GM12878 (cell line): Measurements from ENCODE around the gene PREX1. TPM values are rescaled to one million over a fixed set of nuclear protein-coding genes. Genes with fewer than 3 reads are reported as not detected.

ENCODE experiments used
- ATAC-seq: fragments of 200-7000 bp; cut with Tn5 transposase; 3 replicates; pipeline ENCODE4 v1.9.1; 2020; ENCODE audit warnings: mild to moderate bottlenecking, moderate library complexity
- BruUV-seq: library from RNA; stranded (reverse); fragments of 400-500 nt; replicated peaks from 2 replicates; lab custom pipeline; 2021; lab: Mats Ljungman, UMichigan
- CTCF ChIA-PET: fragments of 300-600 bp; sonication (Branson Sonifier 250); formaldehyde crosslinking; extraction: SDS; loops from one replicate; lab custom pipeline; 2021; ENCODE audit warnings: inconsistent platforms; lab: Yijun Ruan, JAX
- POLR2A ChIA-PET: fragments of 350-600 bp; formaldehyde crosslinking; extraction: SDS; loops from one replicate; lab custom pipeline; 2021; ENCODE audit warnings: inconsistent platforms; lab: Charles Lee
- RAD21 ChIA-PET: fragments of 300-600 bp; sonication (Branson Sonifier 250); formaldehyde crosslinking; loops from one replicate; lab custom pipeline; 2023; ENCODE audit warnings: antibody characterized with exemption; ENCODE audit not compliant: unreplicated experiment; lab: Charles Lee
- SMC1A ChIA-PET: fragments of 300-600 bp; sonication (Branson Sonifier 250); formaldehyde crosslinking; loops from one replicate; lab custom pipeline; 2023; ENCODE audit not compliant: unreplicated experiment, uncharacterized antibody; lab: Charles Lee
- DNase-seq: peaks from one replicate; pipeline ENCODE4 v3.0.0-alpha.2; 2011; ENCODE audit warnings: low read depth, low spot score
- FAIRE-seq: peaks from 3 replicates; lab custom pipeline; 2011; peaks lifted over from hg19 to GRCh38; lab: Jason Lieb, UNC
- H2AFZ ChIP-seq: 2 replicates; pipeline ENCODE4 v1.6.0; 2011; ENCODE audit warnings: low read depth, low read length, control low read depth; ENCODE audit not compliant: control insufficient read depth
- H3K27ac ChIP-seq: 2 replicates; pipeline ENCODE4 v1.5.1; 2011; ENCODE audit warnings: control low read depth; ENCODE audit not compliant: control insufficient read depth, insufficient read depth
- H3K27me3 ChIP-seq, 2 experiments: replicated peaks in 1 of 2; 2 replicates each; pipeline versions ENCODE4 v1.6.0 to v1.6.1; 2011; ENCODE audit warnings: low read length in 1 of 2; ENCODE audit not compliant: control insufficient read depth in 2 of 2, insufficient read depth in 2 of 2
- H3K36me3 ChIP-seq, 2 experiments: 2 replicates each; pipeline ENCODE4 v1.5.1; 2011; ENCODE audit warnings: low read length in 1 of 2; ENCODE audit not compliant: control insufficient read depth in 2 of 2, insufficient read depth in 2 of 2
- H3K4me1 ChIP-seq: 2 replicates; pipeline ENCODE4 v1.6.1; 2011; ENCODE audit warnings: mild to moderate bottlenecking, low read length, moderate library complexity, mixed read lengths; ENCODE audit not compliant: control insufficient read depth, insufficient read depth
- H3K4me2 ChIP-seq: 2 replicates; pipeline ENCODE4 v1.6.0; 2011; ENCODE audit warnings: control low read depth; ENCODE audit not compliant: control insufficient read depth, insufficient read depth
- H3K4me3 ChIP-seq: fragments of 200-600 bp; sonication (generic); 2 replicates; pipeline ENCODE4 v1.5.1; 2016
- H3K79me2 ChIP-seq: 2 replicates; pipeline ENCODE4 v1.6.0; 2011; ENCODE audit warnings: low read length; ENCODE audit not compliant: control insufficient read depth, insufficient read depth
- H3K9ac ChIP-seq: 2 replicates; pipeline ENCODE4 v1.8.0; 2011; ENCODE audit warnings: low read length, control low read depth, mixed read lengths; ENCODE audit not compliant: control insufficient read depth, insufficient read depth
- H3K9me3 ChIP-seq: replicated peaks from 3 replicates; pipeline ENCODE4 v1.5.1; 2011; ENCODE audit warnings: mild to moderate bottlenecking, low read length; ENCODE audit not compliant: control insufficient read depth, insufficient read depth
- H4K20me1 ChIP-seq: 2 replicates; pipeline ENCODE4 v1.6.0; 2011; ENCODE audit not compliant: control insufficient read depth, insufficient read depth
- CBX5 ChIP-seq: sonication (generic); IDR thresholded peaks from 2 replicates; pipeline ENCODE4 v1.6.1; 2016; ENCODE audit warnings: low read depth, moderate library complexity, mild to moderate bottlenecking, inconsistent platforms
- HDGF ChIP-seq: fragments of 450-650 bp; IDR thresholded peaks from 2 replicates; pipeline ENCODE4 v1.6.1; 2016; ENCODE audit warnings: antibody characterized with exemption
- POLR2A ChIP-seq: IDR thresholded peaks from 2 replicates; pipeline ENCODE4 v1.6.1; 2011; ENCODE audit warnings: low read depth, mild to moderate bottlenecking, low read length
- POU2F2 ChIP-seq: IDR thresholded peaks from 3 replicates; pipeline ENCODE4 v1.6.1; 2011; ENCODE audit warnings: low read depth, mild to moderate bottlenecking, low read length, borderline replicate concordance
- RFX5 ChIP-seq: IDR thresholded peaks from 2 replicates; pipeline ENCODE4 v1.6.1; 2011; ENCODE audit warnings: low read depth, low read length, improper control_type of control experiment
- RUNX3 ChIP-seq: IDR thresholded peaks from 2 replicates; pipeline ENCODE4 v1.6.1; 2012; ENCODE audit warnings: low read length, inconsistent platforms
- SIX5 ChIP-seq: IDR thresholded peaks from 2 replicates; pipeline ENCODE4 v1.6.1; 2011; ENCODE audit warnings: mild to moderate bottlenecking, low read depth, low read length, moderate library complexity; ENCODE audit not compliant: severe bottlenecking
- SMAD1 ChIP-seq: fragments of 450-650 bp; IDR thresholded peaks from 2 replicates; pipeline ENCODE4 v1.6.1; 2018; ENCODE audit warnings: mild to moderate bottlenecking, low read depth; ENCODE audit not compliant: partially characterized antibody
- SREBF2 ChIP-seq: IDR thresholded peaks from 2 replicates; pipeline ENCODE4 v1.6.1; 2012; ENCODE audit warnings: mild to moderate bottlenecking, low read length
- SUZ12 ChIP-seq: fragments of 200-600 bp; sonication (generic); IDR thresholded peaks from one replicate; pipeline ENCODE4 v1.6.1; 2018; ENCODE audit warnings: antibody characterized with exemption, mild to moderate bottlenecking; ENCODE audit not compliant: unreplicated experiment
- TCF7 ChIP-seq: IDR thresholded peaks from 2 replicates; pipeline ENCODE4 v1.6.1; 2014; ENCODE audit warnings: antibody characterized with exemption, borderline replicate concordance
- USF1 ChIP-seq: IDR thresholded peaks from 2 replicates; pipeline ENCODE4 v1.6.1; 2011; ENCODE audit warnings: borderline replicate concordance, low read depth, mild to moderate bottlenecking, moderate library complexity, mixed read lengths, low read length; ENCODE audit not compliant: insufficient read depth; ENCODE audit errors: extremely low read length
- ZBTB33 ChIP-seq: fragments of 450-650 bp; IDR thresholded peaks from 2 replicates; pipeline ENCODE4 v1.6.1; 2017; ENCODE audit warnings: mild to moderate bottlenecking
- ZZZ3 ChIP-seq: IDR thresholded peaks from 2 replicates; pipeline ENCODE4 v1.6.1; 2011; ENCODE audit warnings: low read depth; ENCODE audit not compliant: control insufficient read depth, insufficient read length
- whole genome bisulfite sequencing: methylation state at CpG from one replicate; pipeline ENCODE4 v1.1.6; 2016; ENCODE audit warnings: low lambda C conversion rate; ENCODE audit not compliant: insufficient replicate concordance, insufficient coverage; ENCODE audit errors: missing lambda C conversion rate; 5-methylcytosine and 5-hydroxymethylcytosine counted together
- in situ Hi-C: fragments of 300-500 bp; cut with MboI; formaldehyde crosslinking; loops from 9 replicates; pipeline ENCODE4 v1.14.3; 2018; ENCODE audit warnings: mixed read lengths
- intact Hi-C: fragments of 100-400 bp; cut with micrococcal nuclease; formaldehyde crosslinking; loops from one replicate; pipeline ENCODE4 v1.14.2; 2022; ENCODE audit not compliant: unreplicated experiment
- polyA plus RNA-seq, 11 experiments: library from polyadenylated mRNA; depleted of rRNA in 4 of 11; unstranded in 6 of 11; stranded (reverse) in 5 of 11; fragments of >200 nt; fragmentation: Nextera tagmentation in 4 of 11; fragmentation: Illumina TruSeq in 1 of 11; extraction: Ambion mirVana in 4 of 11; extraction: Trizol in 1 of 11; gene quantifications; 1 replicate in 1 of 11; 2 replicates in 10 of 11; pipeline versions ENCODE4 v1.2.1 to v1.2.3, GENCODE V29; 2011 to 2016; ENCODE audit warnings: inconsistent platforms in 2 of 11, missing spikeins in 2 of 11, low read depth in 1 of 11
- total RNA-seq, 4 experiments: library from RNA; depleted of rRNA in 3 of 4; stranded (reverse); fragments of >200 nt in 3 of 4; fragmentation: Illumina TruSeq in 1 of 4; extraction: Trizol in 1 of 4; gene quantifications; 2 replicates each; pipeline versions ENCODE4 v1.2.1 to v1.2.3, GENCODE V29; 2013 to 2021
- TF ChIP-seq, protein P1 (sequence below), 3 experiments: IDR thresholded peaks in 2 of 3; conservative IDR thresholded peaks in 1 of 3; 2 replicates each; pipeline ENCODE4 v1.5.1; 2011; ENCODE audit warnings: low read depth in 3 of 3, low read length in 3 of 3, mild to moderate bottlenecking in 3 of 3, control low read depth in 2 of 3, moderate library complexity in 2 of 3, inconsistent platforms in 1 of 3, mixed read lengths in 1 of 3; ENCODE audit not compliant: control insufficient read depth in 2 of 3, insufficient read depth in 1 of 3; ENCODE audit errors: extremely low read depth in 1 of 3
- TF ChIP-seq, protein P2 (sequence below): fragments of 450-650 bp; IDR thresholded peaks from 2 replicates; pipeline ENCODE4 v1.6.1; 2016; ENCODE audit warnings: mild to moderate bottlenecking

PREX1 gene
- total and polyA plus RNA-seq, 10 of the 15 experiments (the other 5 are each of a cell fraction or from before 2014, with no cell fraction given) = 2.6 to 114 (median 38.9) TPM

DNA sequence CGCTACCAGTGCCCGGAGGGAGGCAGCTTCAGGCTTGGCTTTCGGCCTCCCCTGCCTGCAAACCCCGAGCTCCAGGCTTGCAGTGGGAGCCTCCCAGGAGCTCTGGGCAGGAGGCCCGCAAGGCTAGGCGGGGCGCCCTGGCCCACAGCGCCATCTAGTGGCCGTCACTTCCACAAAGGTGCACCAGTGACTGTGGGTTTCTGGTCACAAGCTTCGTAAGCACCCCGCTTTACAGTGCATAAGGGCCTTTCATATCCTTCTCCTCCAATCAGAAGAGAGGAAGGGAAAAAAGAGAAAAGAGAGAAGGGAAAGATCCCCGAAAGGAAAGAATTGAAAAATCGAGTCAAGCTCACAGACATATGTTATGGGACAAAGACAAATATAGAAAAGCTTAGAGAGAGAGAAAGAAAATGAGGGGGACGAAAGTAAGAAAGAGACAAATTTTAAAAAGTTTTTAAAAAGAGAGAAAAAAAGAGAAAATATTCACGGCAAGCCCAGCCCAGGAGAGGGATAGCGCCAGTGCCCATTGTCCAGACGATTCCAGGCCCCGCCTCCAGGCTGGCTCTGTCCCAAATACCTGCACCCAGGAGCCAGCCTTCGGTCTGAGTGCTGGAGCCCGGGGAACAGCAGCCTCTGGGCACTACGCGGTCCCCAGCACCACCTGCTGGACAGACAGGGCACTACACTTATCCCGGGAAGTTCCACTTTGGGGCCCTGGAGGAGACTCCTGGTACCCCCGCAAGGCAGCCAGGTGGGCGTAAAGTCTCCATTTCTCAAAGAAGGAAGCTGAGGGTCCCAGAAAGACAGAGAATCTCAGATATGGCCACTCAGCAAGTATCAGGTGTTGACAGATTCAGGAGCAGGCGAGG lies 207.1 kb downstream of the PREX1 start:
- Histone ChIP-seq H3K4me2 (no peak overlapping the region), H3K4me1 (peaks cover 3% of the 10 kb centered on the region; the same call in 1 of the 2 replicates), H3K27ac (no peak overlapping the region), H3K9ac (no peak overlapping the region), H3K36me3 (peaks cover 3 to 8% of the 10 kb centered on the region in 2 experiments; a peak in 3 of 4 replicates), H3K9me3 (no peaks in the 10 kb centered on the region), H3K4me3 (no peak overlapping the region), H2AFZ (no peak overlapping the region), H3K79me2 (no peaks in the 10 kb centered on the region), H3K27me3 (no peaks in the 10 kb centered on the region), H4K20me1 (no peaks in the 10 kb centered on the region)
- in situ Hi-C loops (no loop called here), intact Hi-C loops (loop anchor here (1.0 to 5.0 kb wide), 7 partner anchors 60 to 957 kb away; no protein-coding TSS in a partner anchor)
- SMC1A ChIA-PET = interaction anchor here (0.5 to 3.6 kb wide), 58 partner anchors 9 to 957 kb away, joined by 3 to 25 read pairs (median 4); no protein-coding TSS in a partner anchor
- CTCF ChIA-PET = interaction anchor here (0.6 to 3.5 kb wide), 113 partner anchors 9 to 1422 kb away, joined by 3 to 59 read pairs (median 4); partner anchors contain the start of gene SULF2
- RAD21 ChIA-PET = interaction anchor here (0.5 to 3.1 kb wide), 65 partner anchors 9 to 959 kb away, joined by 3 to 45 read pairs (median 4); partner anchors contain the start of gene SULF2
- POLR2A ChIA-PET = interaction anchor here (0.6 kb wide), 1 partner anchor 283 kb away, joined by 3 read pairs; no protein-coding TSS in a partner anchor
- 17% methylated on average over 24 of the region's 26 CpGs for WGBS
- DNase-seq (peak; percentile 36), FAIRE-seq (peak; percentile 47), ATAC-seq (peak; percentile 95)
- no TSS peak for BruUV-seq
- TF ChIP-seq SUZ12 = no peak
- TF ChIP-seq POU2F2 = 0 out of 3 replicates have a peak, but pooled peaks have one; percentile 35
- no peak for TF ChIP-seq ZZZ3
- no peak for TF ChIP-seq SREBF2
- no peak for TF ChIP-seq TCF7
- TF ChIP-seq, protein P1, sequence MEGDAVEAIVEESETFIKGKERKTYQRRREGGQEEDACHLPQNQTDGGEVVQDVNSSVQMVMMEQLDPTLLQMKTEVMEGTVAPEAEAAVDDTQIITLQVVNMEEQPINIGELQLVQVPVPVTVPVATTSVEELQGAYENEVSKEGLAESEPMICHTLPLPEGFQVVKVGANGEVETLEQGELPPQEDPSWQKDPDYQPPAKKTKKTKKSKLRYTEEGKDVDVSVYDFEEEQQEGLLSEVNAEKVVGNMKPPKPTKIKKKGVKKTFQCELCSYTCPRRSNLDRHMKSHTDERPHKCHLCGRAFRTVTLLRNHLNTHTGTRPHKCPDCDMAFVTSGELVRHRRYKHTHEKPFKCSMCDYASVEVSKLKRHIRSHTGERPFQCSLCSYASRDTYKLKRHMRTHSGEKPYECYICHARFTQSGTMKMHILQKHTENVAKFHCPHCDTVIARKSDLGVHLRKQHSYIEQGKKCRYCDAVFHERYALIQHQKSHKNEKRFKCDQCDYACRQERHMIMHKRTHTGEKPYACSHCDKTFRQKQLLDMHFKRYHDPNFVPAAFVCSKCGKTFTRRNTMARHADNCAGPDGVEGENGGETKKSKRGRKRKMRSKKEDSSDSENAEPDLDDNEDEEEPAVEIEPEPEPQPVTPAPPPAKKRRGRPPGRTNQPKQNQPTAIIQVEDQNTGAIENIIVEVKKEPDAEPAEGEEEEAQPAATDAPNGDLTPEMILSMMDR (IDR thresholded peaks at IDR 0.05 in 2 of 3, conservative IDR thresholded peaks at IDR 0.05 in 1 of 3; ENCODE audit: control insufficient read depth in 2 of 3, extremely low read depth in 1 of 3, insufficient read depth in 1 of 3, low read depth in 3 of 3, low read length in 3 of 3) = peak; percentile 88 to 98 (median 97)
- no peak for TF ChIP-seq HDGF
- no peak for TF ChIP-seq SIX5
- peak; percentile 65 for TF ChIP-seq SMAD1
- no peak for TF ChIP-seq RFX5
- no peak for TF ChIP-seq USF1
- no peak for TF ChIP-seq POLR2A
- TF ChIP-seq ZBTB33 = 0 out of 2 replicates have a peak, but pooled peaks have one; percentile 30
- TF ChIP-seq, protein P2, sequence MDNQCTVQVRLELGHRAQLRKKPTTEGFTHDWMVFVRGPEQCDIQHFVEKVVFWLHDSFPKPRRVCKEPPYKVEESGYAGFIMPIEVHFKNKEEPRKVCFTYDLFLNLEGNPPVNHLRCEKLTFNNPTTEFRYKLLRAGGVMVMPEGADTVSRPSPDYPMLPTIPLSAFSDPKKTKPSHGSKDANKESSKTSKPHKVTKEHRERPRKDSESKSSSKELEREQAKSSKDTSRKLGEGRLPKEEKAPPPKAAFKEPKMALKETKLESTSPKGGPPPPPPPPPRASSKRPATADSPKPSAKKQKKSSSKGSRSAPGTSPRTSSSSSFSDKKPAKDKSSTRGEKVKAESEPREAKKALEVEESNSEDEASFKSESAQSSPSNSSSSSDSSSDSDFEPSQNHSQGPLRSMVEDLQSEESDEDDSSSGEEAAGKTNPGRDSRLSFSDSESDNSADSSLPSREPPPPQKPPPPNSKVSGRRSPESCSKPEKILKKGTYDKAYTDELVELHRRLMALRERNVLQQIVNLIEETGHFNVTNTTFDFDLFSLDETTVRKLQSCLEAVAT = 0 out of 2 replicates have a peak, but pooled peaks have one; percentile 64
- peak; percentile 54; the same call in 1 of the 2 replicates for TF ChIP-seq RUNX3
- TF ChIP-seq CBX5 = 0 out of 2 replicates have a peak, but pooled peaks have one; percentile 70
